ENCODE data around the gene FERMT2. TPM values are rescaled to one million over a fixed set of nuclear protein-coding genes. Genes with fewer than 3 reads are reported as not detected.

FERMT2 gene
- polyA plus RNA-seq, 1 experiment: 275 TPM

DNA sequence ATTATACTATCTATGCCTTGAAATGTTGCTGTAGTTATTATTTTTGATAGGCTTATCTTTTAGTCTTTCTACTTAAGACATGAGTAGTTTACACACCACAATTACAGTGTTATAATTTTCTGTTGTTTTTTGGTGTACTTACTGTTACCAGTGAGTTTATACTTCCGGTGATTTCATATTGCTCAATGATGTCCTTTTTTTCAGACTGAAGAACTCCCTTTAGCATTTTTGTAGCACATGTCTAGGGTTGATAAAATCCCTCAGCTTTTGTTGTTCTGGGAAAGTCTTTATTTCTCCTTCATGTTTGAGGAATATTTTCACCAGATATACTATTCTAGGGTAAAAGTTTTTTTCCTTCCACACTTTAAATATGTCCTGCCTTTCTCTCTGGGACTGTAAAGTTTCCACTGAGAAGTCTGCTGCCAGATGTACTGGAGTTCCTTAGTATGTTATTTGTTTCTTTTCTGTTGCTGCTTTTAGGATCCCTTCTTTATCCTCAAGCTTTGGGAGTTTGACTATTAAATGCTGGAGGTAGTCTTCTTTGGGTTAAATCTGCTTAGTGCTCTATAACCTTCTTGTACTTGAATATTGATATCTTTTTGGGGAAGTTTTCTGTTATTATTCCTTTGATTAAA is 41.5 kb upstream of the FERMT2 start:
- POLR2A ChIA-PET: no interaction called here
- no peaks in the 10 kb centered on the region for H3K36me3 ChIP-seq (ENCODE audit: control insufficient read depth, insufficient read depth, low read length)
- no peak overlapping the region for H3K4me3 ChIP-seq (ENCODE audit: low read depth, low read length)
- CTCF ChIA-PET: interaction anchor here (0.8 to 1.1 kb wide), 2 partner anchors 10 to 31 kb away, joined by 4 to 5 read pairs; no protein-coding TSS in a partner anchor
- H3K27me3 ChIP-seq (ENCODE audit: control insufficient read depth, insufficient read depth, low read length): no peaks in the 10 kb centered on the region
- TF ChIP-seq, protein P1, sequence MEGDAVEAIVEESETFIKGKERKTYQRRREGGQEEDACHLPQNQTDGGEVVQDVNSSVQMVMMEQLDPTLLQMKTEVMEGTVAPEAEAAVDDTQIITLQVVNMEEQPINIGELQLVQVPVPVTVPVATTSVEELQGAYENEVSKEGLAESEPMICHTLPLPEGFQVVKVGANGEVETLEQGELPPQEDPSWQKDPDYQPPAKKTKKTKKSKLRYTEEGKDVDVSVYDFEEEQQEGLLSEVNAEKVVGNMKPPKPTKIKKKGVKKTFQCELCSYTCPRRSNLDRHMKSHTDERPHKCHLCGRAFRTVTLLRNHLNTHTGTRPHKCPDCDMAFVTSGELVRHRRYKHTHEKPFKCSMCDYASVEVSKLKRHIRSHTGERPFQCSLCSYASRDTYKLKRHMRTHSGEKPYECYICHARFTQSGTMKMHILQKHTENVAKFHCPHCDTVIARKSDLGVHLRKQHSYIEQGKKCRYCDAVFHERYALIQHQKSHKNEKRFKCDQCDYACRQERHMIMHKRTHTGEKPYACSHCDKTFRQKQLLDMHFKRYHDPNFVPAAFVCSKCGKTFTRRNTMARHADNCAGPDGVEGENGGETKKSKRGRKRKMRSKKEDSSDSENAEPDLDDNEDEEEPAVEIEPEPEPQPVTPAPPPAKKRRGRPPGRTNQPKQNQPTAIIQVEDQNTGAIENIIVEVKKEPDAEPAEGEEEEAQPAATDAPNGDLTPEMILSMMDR (IDR thresholded peaks at IDR 0.05; ENCODE audit: insufficient read depth, low read depth, low read length): no peak
- DNase-seq (ENCODE audit: low read depth): no peak

DNA sequence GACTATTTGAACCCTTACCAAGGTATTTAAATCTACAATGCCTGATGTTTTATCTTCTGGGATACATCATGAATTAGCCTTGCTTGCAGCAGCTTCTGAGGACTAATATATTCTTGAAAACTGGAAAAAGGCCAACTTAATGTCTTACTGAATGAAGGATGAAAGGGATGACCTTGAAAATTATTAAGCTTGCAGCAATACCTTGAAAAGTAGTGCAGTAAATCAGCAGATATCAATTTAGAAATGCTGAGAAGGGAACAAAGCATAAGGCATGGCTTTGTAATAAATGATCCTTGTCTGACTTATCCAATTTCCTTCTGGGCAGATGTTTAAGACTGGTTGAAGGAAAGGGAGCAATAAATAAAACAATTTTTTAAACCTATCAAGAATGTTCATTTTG is 37.3 kb upstream of the FERMT2 start:
- no peaks in the 10 kb centered on the region for H3K27me3 ChIP-seq (ENCODE audit: control insufficient read depth, insufficient read depth, low read length)
- H3K36me3 ChIP-seq (ENCODE audit: control insufficient read depth, insufficient read depth, low read length): no peaks in the 10 kb centered on the region
- ChIA-PET POLR2A (no interaction called here), CTCF (interaction anchor here (0.6 to 1.4 kb wide), 2 partner anchors 12 to 176 kb away, joined by 3 read pairs; no protein-coding TSS in a partner anchor)
- no peak overlapping the region for H3K4me3 ChIP-seq (ENCODE audit: low read depth, low read length)
- TF ChIP-seq, protein P1 (IDR thresholded peaks at IDR 0.05; ENCODE audit: insufficient read depth, low read depth, low read length): no peak
- no peak for DNase-seq (ENCODE audit: low read depth)

DNA sequence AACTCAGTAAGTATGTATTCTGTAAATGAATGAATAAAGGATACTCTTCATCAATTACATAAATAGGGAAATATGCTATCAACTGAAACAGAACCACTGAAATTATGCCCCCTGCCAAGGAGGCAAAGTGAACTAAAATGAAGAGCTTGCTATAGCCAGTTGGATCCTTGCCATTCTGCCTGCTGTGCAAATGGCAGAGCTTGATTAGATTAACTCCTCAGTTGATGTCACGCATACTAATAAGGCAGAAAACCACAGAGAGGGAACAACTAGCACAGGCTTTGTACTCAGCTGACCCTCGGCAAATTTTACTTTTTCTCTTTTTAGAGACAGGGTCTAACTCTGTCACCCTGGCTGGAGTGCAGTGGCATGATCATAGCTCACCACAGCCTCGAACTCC is 36.7 kb upstream of the FERMT2 start:
- DNase-seq (ENCODE audit: low read depth): no peak
- TF ChIP-seq, protein P1 (IDR thresholded peaks at IDR 0.05; ENCODE audit: insufficient read depth, low read depth, low read length): no peak
- CTCF ChIA-PET: interaction anchor here (0.6 to 1.4 kb wide), 2 partner anchors 11 to 175 kb away, joined by 3 read pairs; no protein-coding TSS in a partner anchor

DNA sequence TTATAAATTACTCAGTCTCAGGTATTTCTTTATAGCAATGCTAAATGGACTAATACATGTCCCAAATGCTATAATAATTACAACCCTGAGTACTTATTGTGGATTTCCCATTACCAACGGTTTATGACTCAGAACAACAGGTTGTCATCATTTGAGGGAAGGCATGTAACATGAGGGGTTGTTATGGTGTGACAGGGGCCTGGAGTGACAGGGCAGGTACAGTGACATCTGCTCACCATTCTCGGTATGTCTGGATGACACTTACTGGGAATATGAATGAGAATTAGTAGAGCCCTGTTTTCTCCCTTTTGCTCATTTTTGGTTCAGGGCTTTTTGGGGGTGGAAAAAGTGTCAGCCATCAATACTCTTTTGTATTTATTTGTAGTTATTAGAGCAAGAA is 36.2 kb upstream of the FERMT2 start:
- no peaks in the 10 kb centered on the region for H3K36me3 ChIP-seq (ENCODE audit: control insufficient read depth, insufficient read depth, low read length)
- no peaks in the 10 kb centered on the region for H3K27me3 ChIP-seq (ENCODE audit: control insufficient read depth, insufficient read depth, low read length)
- no peak for DNase-seq (ENCODE audit: low read depth)
- TF ChIP-seq, protein P1 (IDR thresholded peaks at IDR 0.05; ENCODE audit: insufficient read depth, low read depth, low read length): no peak
- ChIA-PET POLR2A (no interaction called here), CTCF (no interaction called here)
- H3K4me3 ChIP-seq (ENCODE audit: low read depth, low read length): no peak overlapping the region

More for the DNA sequence above, 36.7 kb upstream of the FERMT2 start:
- Histone ChIP-seq H3K36me3 (ENCODE audit: control insufficient read depth, insufficient read depth, low read length) (no peaks in the 10 kb centered on the region), H3K4me3 (ENCODE audit: low read depth, low read length) (no peak overlapping the region), H3K27me3 (ENCODE audit: control insufficient read depth, insufficient read depth, low read length) (no peaks in the 10 kb centered on the region)
- POLR2A ChIA-PET: no interaction called here

DNA sequence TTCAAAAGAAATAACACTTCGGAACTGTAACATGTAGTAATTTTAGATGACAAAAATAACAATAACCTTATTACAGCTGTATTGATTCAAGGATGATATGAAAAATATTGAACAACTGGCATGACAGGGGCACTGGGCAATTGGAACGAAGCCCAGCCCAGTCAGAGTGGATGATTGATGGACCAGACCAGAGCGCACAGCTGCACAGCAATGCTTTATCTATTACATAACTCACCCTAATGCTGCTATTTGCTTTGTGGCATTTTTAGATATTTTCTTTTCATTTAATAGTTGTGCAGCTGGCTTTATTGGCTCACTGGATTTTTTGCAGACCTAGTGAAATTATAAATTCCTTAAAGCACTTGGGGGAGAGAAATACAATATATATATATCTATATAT is 26.9 kb upstream of the FERMT2 start:
- DNase-seq (ENCODE audit: low read depth): no peak
- TF ChIP-seq, protein P1 (IDR thresholded peaks at IDR 0.05; ENCODE audit: insufficient read depth, low read depth, low read length): no peak
- no peaks in the 10 kb centered on the region for H3K36me3 ChIP-seq (ENCODE audit: control insufficient read depth, insufficient read depth, low read length)
- POLR2A ChIA-PET: no interaction called here
- CTCF ChIA-PET: interaction anchor here (2.0 kb wide), 1 partner anchor 17 kb away, joined by 7 read pairs; no protein-coding TSS in a partner anchor
- H3K4me3 ChIP-seq (ENCODE audit: low read depth, low read length): no peak overlapping the region
- no peaks in the 10 kb centered on the region for H3K27me3 ChIP-seq (ENCODE audit: control insufficient read depth, insufficient read depth, low read length)
